ENCODE data around the gene NAA15. TPM values are rescaled to one million over a fixed set of nuclear protein-coding genes. Genes with fewer than 3 reads are reported as not detected.
"Not testable (repeated sequence)": the region's sequence is repeated elsewhere in the genome, so short reads cannot be mapped to it uniquely, and the experiment has no call there.

The NAA15 gene
- total and polyA plus RNA-seq, 7 donors, result 17.2 to 53.7 (median 43.0) TPM

DNA sequence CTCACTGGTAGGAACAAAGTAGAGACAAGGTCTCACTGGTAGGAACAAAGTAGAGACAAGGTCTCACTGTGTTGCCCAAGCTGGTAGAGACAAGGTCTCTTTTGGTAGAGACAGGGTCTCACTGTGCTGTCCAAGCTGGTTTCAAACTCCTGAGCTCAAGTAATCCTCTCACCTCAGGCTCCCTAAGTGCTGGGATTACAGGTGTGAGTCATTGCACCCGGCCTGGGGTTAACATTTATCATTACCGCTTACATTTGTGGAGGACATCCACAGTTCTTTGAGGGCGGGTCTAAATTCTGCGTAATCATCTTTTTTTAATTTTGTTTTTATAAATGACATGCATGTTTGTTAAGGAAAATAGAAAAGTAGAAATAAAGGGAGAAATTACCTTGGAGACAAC is 164.6 kb downstream of the NAA15 start:
- intact Hi-C loops (cut with DNase I), result loop anchor here in 1 of 2 donors (10.0 kb wide), 1 partner anchor 61 kb away; no protein-coding TSS in a partner anchor
- H3K27ac ChIP-seq, result no peak overlapping the region
- DNase-seq, result no peak
- no peak for TF ChIP-seq CTCF (IDR thresholded peaks at IDR 0.05)
- no peaks in the 10 kb centered on the region for H3K4me1 ChIP-seq
- peaks cover 12% of the 10 kb centered on the region for H3K9me3 ChIP-seq
- WGBS, 3 donors, result 70 to 76% (median 72%) methylated on average over 4 of the region's 4 CpGs
- no peak overlapping the region for H3K4me3 ChIP-seq
- no peaks in the 10 kb centered on the region for H3K27me3 ChIP-seq (ENCODE audit: insufficient read depth in 3 of 3, low read length in 2 of 3)
- no peaks in the 10 kb centered on the region for H3K36me3 ChIP-seq (ENCODE audit: insufficient read depth in 1 of 2, low read depth in 1 of 2)
- no peak for ATAC-seq

DNA sequence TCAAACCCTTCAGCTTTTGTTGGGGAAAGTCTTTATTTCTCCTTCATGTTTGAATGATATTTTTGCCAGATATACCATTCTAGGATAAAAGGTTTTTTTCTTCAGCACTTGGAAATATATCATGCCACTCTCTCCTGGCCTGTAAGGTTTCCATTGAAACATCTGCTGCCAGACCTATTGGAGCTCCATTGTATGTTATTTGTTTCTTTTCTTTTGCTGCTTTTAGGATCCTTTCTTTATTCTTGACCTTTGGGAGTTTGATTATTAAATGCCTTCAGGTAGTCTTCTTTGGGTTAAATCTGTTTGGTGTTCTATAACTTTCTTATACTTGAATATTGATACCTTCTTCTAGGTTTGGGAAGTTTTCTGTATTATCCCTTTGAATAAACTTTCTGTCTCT is 167.5 kb downstream of the NAA15 start:
- H3K4me3 ChIP-seq; H3K27ac ChIP-seq; H3K4me1 ChIP-seq; H3K27me3 ChIP-seq (ENCODE audit: insufficient read depth in 3 of 3, low read length in 2 of 3); DNase-seq; ATAC-seq: not testable (repeated sequence)
- intact Hi-C loops (cut with DNase I), result loop anchor here in 1 of 2 donors (10.0 kb wide), 1 partner anchor 64 kb away; no protein-coding TSS in a partner anchor
- Histone ChIP-seq H3K36me3 (ENCODE audit: insufficient read depth in 1 of 2, low read depth in 1 of 2) (peaks cover 4 to 12% of the 10 kb centered on the region in 2 donors), H3K9me3 (peaks cover 12% of the 10 kb centered on the region)

GRCh38 chr4:139469216-139469615 is 167.9 kb downstream of the NAA15 start:
- no peak for TF ChIP-seq CTCF (IDR thresholded peaks at IDR 0.05)
- Histone ChIP-seq H3K4me1 (no peaks in the 10 kb centered on the region), H3K9me3 (peaks cover 12% of the 10 kb centered on the region), H3K4me3 (no peak overlapping the region), H3K36me3 (ENCODE audit: insufficient read depth in 1 of 2, low read depth in 1 of 2) (peaks cover 4 to 15% of the 10 kb centered on the region in 2 donors), H3K27me3 (ENCODE audit: insufficient read depth in 3 of 3, low read length in 2 of 3) (no peaks in the 10 kb centered on the region), H3K27ac (no peak overlapping the region)
- no peak for ATAC-seq
- WGBS, 3 donors, result 94 to 97% (median 96%) methylated on average over 2 of the region's 2 CpGs
- DNase-seq, result no peak
- intact Hi-C loops (cut with DNase I), result loop anchor here in 1 of 2 donors (10.0 kb wide), 1 partner anchor 64 kb away; no protein-coding TSS in a partner anchor

Other genes with a start within 250 kb of the NAA15 start
- gene ELF2, start 124.3 kb upstream of the NAA15 start, total RNA-seq, result 10 to 100 TPM; 27.0 to 31.7 (median 28.5) TPM
- 10 to 100 TPM; 10.3 to 25.8 (median 14.7) TPM for gene ELF2, start 124.3 kb upstream of the NAA15 start, polyA plus RNA-seq
- gene MGARP, start 21.3 kb upstream of the NAA15 start, total RNA-seq, result 1 to 10 TPM in 1 of 4 donors, under 1 TPM in 2, not detected in 1; 0.26 to 1.0 (median 0.34) TPM
- 1 to 10 TPM in 1 of 3 donors, under 1 TPM in 2; 0.13 to 2.1 (median 0.27) TPM for gene MGARP, start 21.3 kb upstream of the NAA15 start, polyA plus RNA-seq
- 100 to 1,000 TPM in 3 of 4 donors, 10 to 100 TPM in 1; 91.6 to 127 (median 111) TPM for gene NDUFC1, start 972 bp downstream of the NAA15 start, total RNA-seq
- 100 to 1,000 TPM in 2 of 3 donors, 10 to 100 TPM in 1; 77.8 to 143 (median 123) TPM for gene NDUFC1, start 972 bp downstream of the NAA15 start, polyA plus RNA-seq
- gene RAB33B, start 152.6 kb downstream of the NAA15 start, total RNA-seq, result 1 to 10 TPM; 3.4 to 4.0 (median 3.6) TPM
- 1 to 10 TPM; 1.3 to 2.4 (median 2.0) TPM for gene RAB33B, start 152.6 kb downstream of the NAA15 start, polyA plus RNA-seq

Measured in psoas muscle (tissue), 8 donors.